ENCODE results near the gene VCX3B. TPM values are rescaled to one million over a fixed set of nuclear protein-coding genes. Genes with fewer than 3 reads are reported as not detected.
"Not testable (repeated sequence)": the region's sequence is repeated elsewhere in the genome, so short reads cannot be mapped to it uniquely, and the experiment has no call there.

Gene VCX3B
- not detected in 2 replicates for total RNA-seq (2022)
- Bru-seq, nascent RNA = not detected
- not detected for BruChase-seq, experiment 1, labeled RNA remaining after a 6-hour chase
- BruChase-seq, experiment 2, labeled RNA remaining after a 2-hour chase = not detected
- long read RNA-seq = 0 reads

- H3K4me3 Mint-ChIP-seq (ENCODE audit: low read depth, unreplicated experiment); CTCF ChIA-PET; BruUV-seq (replicated peaks); H3K27me3 Mint-ChIP-seq (ENCODE audit: unreplicated experiment); H3K4me1 Mint-ChIP-seq (ENCODE audit: low read depth, unreplicated experiment); H3K9me3 Mint-ChIP-seq (ENCODE audit: low read depth, unreplicated experiment); DNase-seq; H3K36me3 Mint-ChIP-seq (ENCODE audit: insufficient read depth, unreplicated experiment); H3K27ac Mint-ChIP-seq (ENCODE audit: unreplicated experiment); intact Hi-C loops (cut with micrococcal nuclease; ENCODE audit: unreplicated experiment): not testable (repeated sequence)
Measured at GRCh38 chrX:8464530-8464929, at the start of gene VCX3B. Gene VCX3B (plus strand): TSS chrX:8464830. CDS start chrX:8465451, 621 bp downstream.

- no peaks in the 10 kb centered on the region for H3K27me3 Mint-ChIP-seq (ENCODE audit: unreplicated experiment)
- TF ChIP-seq CTCF (IDR thresholded peaks at IDR 0.05; ENCODE audit: unreplicated experiment) = no peak
- no peaks in the 10 kb centered on the region for H3K36me3 Mint-ChIP-seq (ENCODE audit: insufficient read depth, unreplicated experiment)
- no peak overlapping the region for H3K27ac Mint-ChIP-seq (ENCODE audit: unreplicated experiment)
- H3K9me3 Mint-ChIP-seq (ENCODE audit: low read depth, unreplicated experiment) = peaks cover 12% of the 10 kb centered on the region
- intact Hi-C loops (cut with micrococcal nuclease; ENCODE audit: unreplicated experiment) = no loop called here
- H3K4me3 Mint-ChIP-seq (ENCODE audit: low read depth, unreplicated experiment) = no peak overlapping the region
- CTCF ChIA-PET = no interaction called here
- DNase-seq = no peak
- no peaks in the 10 kb centered on the region for H3K4me1 Mint-ChIP-seq (ENCODE audit: low read depth, unreplicated experiment)
- no TSS peak for BruUV-seq (replicated peaks)
Measured at GRCh38 chrX:8418301-8418700, 46.3 kb upstream of the VCX3B start.

GRCh38 chrX:8424912-8425311 lies 39.7 kb upstream of the VCX3B start:
- intact Hi-C loops (cut with micrococcal nuclease; ENCODE audit: unreplicated experiment) = no loop called here
- H3K4me3 Mint-ChIP-seq (ENCODE audit: low read depth, unreplicated experiment) = no peak overlapping the region
- no peaks in the 10 kb centered on the region for H3K27me3 Mint-ChIP-seq (ENCODE audit: unreplicated experiment)
- no peaks in the 10 kb centered on the region for H3K4me1 Mint-ChIP-seq (ENCODE audit: low read depth, unreplicated experiment)
- H3K36me3 Mint-ChIP-seq (ENCODE audit: insufficient read depth, unreplicated experiment) = no peaks in the 10 kb centered on the region
- DNase-seq = no peak
- peaks cover 13% of the 10 kb centered on the region for H3K9me3 Mint-ChIP-seq (ENCODE audit: low read depth, unreplicated experiment)
- no TSS peak for BruUV-seq (replicated peaks)
- CTCF ChIA-PET = no interaction called here
- no peak for TF ChIP-seq CTCF (IDR thresholded peaks at IDR 0.05; ENCODE audit: unreplicated experiment)
- no peak overlapping the region for H3K27ac Mint-ChIP-seq (ENCODE audit: unreplicated experiment)

- Mint-ChIP-seq H3K4me1 (ENCODE audit: low read depth, unreplicated experiment) (no peaks in the 10 kb centered on the region), H3K27me3 (ENCODE audit: unreplicated experiment) (no peaks in the 10 kb centered on the region), H3K4me3 (ENCODE audit: low read depth, unreplicated experiment) (no peak overlapping the region), H3K9me3 (ENCODE audit: low read depth, unreplicated experiment) (peaks cover 11% of the 10 kb centered on the region), H3K27ac (ENCODE audit: unreplicated experiment) (no peak overlapping the region), H3K36me3 (ENCODE audit: insufficient read depth, unreplicated experiment) (no peaks in the 10 kb centered on the region)
- CTCF ChIA-PET = no interaction called here
- TF ChIP-seq CTCF (IDR thresholded peaks at IDR 0.05; ENCODE audit: unreplicated experiment) = no peak
- DNase-seq = no peak
- BruUV-seq (replicated peaks) = no TSS peak
- intact Hi-C loops (cut with micrococcal nuclease; ENCODE audit: unreplicated experiment) = no loop called here
Measured at GRCh38 chrX:8429692-8430249, 34.9 kb upstream of the VCX3B start.

GRCh38 chrX:8430444-8430843 lies 34.2 kb upstream of the VCX3B start:
- intact Hi-C loops (cut with micrococcal nuclease; ENCODE audit: unreplicated experiment) = no loop called here
- no peak for DNase-seq
- H3K27ac Mint-ChIP-seq (ENCODE audit: unreplicated experiment) = no peak overlapping the region
- no peaks in the 10 kb centered on the region for H3K36me3 Mint-ChIP-seq (ENCODE audit: insufficient read depth, unreplicated experiment)
- no TSS peak for BruUV-seq (replicated peaks)
- H3K4me3 Mint-ChIP-seq (ENCODE audit: low read depth, unreplicated experiment) = no peak overlapping the region
- TF ChIP-seq CTCF (IDR thresholded peaks at IDR 0.05; ENCODE audit: unreplicated experiment) = no peak
- H3K9me3 Mint-ChIP-seq (ENCODE audit: low read depth, unreplicated experiment) = peaks cover 11% of the 10 kb centered on the region
- no peaks in the 10 kb centered on the region for H3K27me3 Mint-ChIP-seq (ENCODE audit: unreplicated experiment)
- CTCF ChIA-PET = no interaction called here
- no peaks in the 10 kb centered on the region for H3K4me1 Mint-ChIP-seq (ENCODE audit: low read depth, unreplicated experiment)

All from Calu3 (cell line).